ENCODE measurements around the gene ETV6. TPM values are rescaled to one million over a fixed set of nuclear protein-coding genes. Genes with fewer than 3 reads are reported as not detected.

Gene ETV6
- total RNA-seq, 4 donors from 2014 or later, result 7.6 to 45.5 (median 8.2) TPM

- H3K4me3 ChIP-seq, result no peak overlapping the region
- intact Hi-C loops (cut with DNase I; ENCODE audit: low total_unique reads), result no loop called here
- TF ChIP-seq POLR2A (IDR thresholded peaks at IDR 0.05) (no peak), CTCF (IDR thresholded peaks at IDR 0.05) (no peak)
- no peak for DNase-seq
- no peaks in the 10 kb centered on the region for H3K9me3 ChIP-seq
- no peaks in the 10 kb centered on the region for H3K36me3 ChIP-seq
- H3K27me3 ChIP-seq, result no peaks in the 10 kb centered on the region
- peaks cover 0 to 6% of the 10 kb centered on the region in 2 donors for H3K4me1 ChIP-seq
- no peak overlapping the region for H3K27ac ChIP-seq
These were observed 5.3 kb downstream of the ETV6 start for GRCh38 chr12:11654802-11655201.

GRCh38 chr12:11655842-11656241 is 6.4 kb downstream of the ETV6 start:
- peaks cover 0 to 6% of the 10 kb centered on the region in 2 donors for H3K4me1 ChIP-seq
- intact Hi-C loops (cut with DNase I; ENCODE audit: low total_unique reads), result no loop called here

GRCh38 chr12:11656550-11656949 is 7.1 kb downstream of the ETV6 start:
- no peak overlapping the region for H3K27ac ChIP-seq
- TF ChIP-seq CTCF (IDR thresholded peaks at IDR 0.05) (no peak), POLR2A (IDR thresholded peaks at IDR 0.05) (no peak)

More at GRCh38 chr12:11655842-11656241, 6.4 kb downstream of the ETV6 start:
- Histone ChIP-seq H3K9me3 (no peaks in the 10 kb centered on the region), H3K27ac (no peak overlapping the region), H3K36me3 (no peaks in the 10 kb centered on the region), H3K27me3 (no peaks in the 10 kb centered on the region), H3K4me3 (no peak overlapping the region)
- no peak for DNase-seq
- TF ChIP-seq POLR2A (IDR thresholded peaks at IDR 0.05) (no peak), CTCF (IDR thresholded peaks at IDR 0.05) (no peak)

GRCh38 chr12:11657511-11657910 is 8.0 kb downstream of the ETV6 start:
- Histone ChIP-seq H3K36me3 (no peaks in the 10 kb centered on the region), H3K27me3 (no peaks in the 10 kb centered on the region), H3K27ac (no peak overlapping the region), H3K4me3 (no peak overlapping the region), H3K9me3 (no peaks in the 10 kb centered on the region), H3K4me1 (peaks cover 0 to 6% of the 10 kb centered on the region in 2 donors)
- no peak for DNase-seq
- intact Hi-C loops (cut with DNase I; ENCODE audit: low total_unique reads), result no loop called here
- TF ChIP-seq CTCF (IDR thresholded peaks at IDR 0.05) (no peak), POLR2A (IDR thresholded peaks at IDR 0.05) (no peak)

More at GRCh38 chr12:11656550-11656949, 7.1 kb downstream of the ETV6 start:
- Histone ChIP-seq H3K36me3 (no peaks in the 10 kb centered on the region), H3K9me3 (no peaks in the 10 kb centered on the region), H3K4me1 (peaks cover 0 to 6% of the 10 kb centered on the region in 2 donors), H3K4me3 (no peak overlapping the region), H3K27me3 (no peaks in the 10 kb centered on the region)
- intact Hi-C loops (cut with DNase I; ENCODE audit: low total_unique reads), result no loop called here
- no peak for DNase-seq

- intact Hi-C loops (cut with DNase I; ENCODE audit: low total_unique reads), result no loop called here
These were observed 9.3 kb downstream of the ETV6 start for GRCh38 chr12:11658791-11659190.

More at GRCh38 chr12:11658791-11659190, 9.3 kb downstream of the ETV6 start:
- H3K4me3 ChIP-seq, result no peak overlapping the region
- H3K36me3 ChIP-seq, result no peaks in the 10 kb centered on the region
- no peak for DNase-seq
- no peak overlapping the region for H3K27ac ChIP-seq
- peaks cover 0 to 4% of the 10 kb centered on the region in 2 donors for H3K4me1 ChIP-seq
- H3K9me3 ChIP-seq, result no peaks in the 10 kb centered on the region
- no peak for TF ChIP-seq POLR2A (IDR thresholded peaks at IDR 0.05)
- TF ChIP-seq CTCF (IDR thresholded peaks at IDR 0.05), result no peak
- no peaks in the 10 kb centered on the region for H3K27me3 ChIP-seq

Data from uterus (tissue), 4 donors.